C1 segment of cervical spinal cord (tissue), 14 donors: ENCODE results near the gene AMER2.
A peak's percentile ranks its signal among the peaks of the same experiment; 100 is the strongest.

Experiments
- DNase-seq, 14 donors: peaks; one replicate each; lab custom pipeline; 2025; lab: John Stamatoyannopoulos, UW

Gene AMER2

GRCh38 chr13:25180775-25181537, 8.9 kb upstream of the AMER2 start:
- peak in 1 of 14 donors; percentile 80 for DNase-seq

GRCh38 chr13:25179832-25180774, 8.0 kb upstream of the AMER2 start:
- peak in 1 of 14 donors; percentile 30 for DNase-seq

- peak in 1 of 14 donors; percentile 20 for DNase-seq
Measured at GRCh38 chr13:25179011-25179410, 6.9 kb upstream of the AMER2 start.

- DNase-seq = peak in 4 of 14 donors; percentile 27 to 86 (median 28)
Measured at GRCh38 chr13:25178070-25178469, 6.0 kb upstream of the AMER2 start.

GRCh38 chr13:25177636-25178035, 5.5 kb upstream of the AMER2 start:
- DNase-seq = no peak

- peak in 8 of 14 donors; percentile 28 to 99 (median 36) for DNase-seq
Measured at GRCh38 chr13:25177012-25177411, 4.9 kb upstream of the AMER2 start.

- DNase-seq = peak in 1 of 14 donors; percentile 18
Measured at GRCh38 chr13:25175431-25175830, 3.3 kb upstream of the AMER2 start.

GRCh38 chr13:25175026-25175425, 2.9 kb upstream of the AMER2 start:
- peak in 1 of 14 donors; percentile 25 for DNase-seq

GRCh38 chr13:25174304-25174703, 2.2 kb upstream of the AMER2 start:
- no peak for DNase-seq

- peak in 3 of 14 donors; percentile 53 to 82 (median 66) for DNase-seq
Measured at GRCh38 chr13:25172303-25172630, 179 bp upstream of the AMER2 start.

GRCh38 chr13:25171170-25171516, 945 bp downstream of the AMER2 start:
- DNase-seq = peak in 4 of 14 donors; percentile 65 to 78 (median 73)

GRCh38 chr13:25170554-25171111, 1.5 kb downstream of the AMER2 start:
- peak in 10 of 14 donors; percentile 39 to 80 (median 56) for DNase-seq

- DNase-seq = peak in 4 of 14 donors; percentile 51 to 72 (median 52)
Measured at GRCh38 chr13:25169951-25170553, 2.0 kb downstream of the AMER2 start.

GRCh38 chr13:25169356-25169755, 2.7 kb downstream of the AMER2 start:
- DNase-seq = peak in 5 of 14 donors; percentile 39 to 65 (median 45)

GRCh38 chr13:25168790-25169189, 3.3 kb downstream of the AMER2 start:
- peak in 1 of 14 donors; percentile 34 for DNase-seq

GRCh38 chr13:25167382-25168174, 4.5 kb downstream of the AMER2 start:
- DNase-seq = peak in 1 of 14 donors; percentile 40

- DNase-seq = peak in 1 of 14 donors; percentile 57
Measured at GRCh38 chr13:25166306-25166705, 5.8 kb downstream of the AMER2 start.

GRCh38 chr13:25165663-25166062, 6.4 kb downstream of the AMER2 start:
- peak in 2 of 14 donors; percentile 15 to 65 for DNase-seq

- peak in 1 of 14 donors; percentile 62 for DNase-seq
Measured at GRCh38 chr13:25165163-25165562, 6.9 kb downstream of the AMER2 start.

GRCh38 chr13:25157681-25158080, 14.4 kb downstream of the AMER2 start:
- DNase-seq = no peak

- DNase-seq = peak in 4 of 14 donors; percentile 15 to 32 (median 26)
Measured at GRCh38 chr13:25153736-25154135, 18.4 kb downstream of the AMER2 start.
